SK-N-SH (cell line): Measurements from ENCODE around the gene PTAR1.

Experiments used
- CHD2 ChIP-seq: fragments of 150-350 bp; IDR thresholded peaks from 2 replicates; pipeline ENCODE4 v1.6.1; 2018; ENCODE audit warnings: low read length; ENCODE audit not compliant: partially characterized antibody
- CTCF ChIP-seq: fragments of 200-600 bp; sonication (generic); IDR thresholded peaks from 2 replicates; pipeline ENCODE4 v1.6.1; 2017; ENCODE audit warnings: antibody characterized with exemption, mild to moderate bottlenecking, moderate library complexity

GRCh38 chr9:69718218-69718617 is 41.6 kb downstream of the PTAR1 start:
- TF ChIP-seq CTCF (no peak), CHD2 (no peak)
